ENCODE results near the gene NPAS3.

NPAS3 gene

GRCh38 chr14:33675415-33676130 lies 736.9 kb downstream of the NPAS3 start:
- H3K4me3 ChIP-seq (ENCODE audit: low read depth, low read length) = no peak overlapping the region
- TF ChIP-seq, protein P1, sequence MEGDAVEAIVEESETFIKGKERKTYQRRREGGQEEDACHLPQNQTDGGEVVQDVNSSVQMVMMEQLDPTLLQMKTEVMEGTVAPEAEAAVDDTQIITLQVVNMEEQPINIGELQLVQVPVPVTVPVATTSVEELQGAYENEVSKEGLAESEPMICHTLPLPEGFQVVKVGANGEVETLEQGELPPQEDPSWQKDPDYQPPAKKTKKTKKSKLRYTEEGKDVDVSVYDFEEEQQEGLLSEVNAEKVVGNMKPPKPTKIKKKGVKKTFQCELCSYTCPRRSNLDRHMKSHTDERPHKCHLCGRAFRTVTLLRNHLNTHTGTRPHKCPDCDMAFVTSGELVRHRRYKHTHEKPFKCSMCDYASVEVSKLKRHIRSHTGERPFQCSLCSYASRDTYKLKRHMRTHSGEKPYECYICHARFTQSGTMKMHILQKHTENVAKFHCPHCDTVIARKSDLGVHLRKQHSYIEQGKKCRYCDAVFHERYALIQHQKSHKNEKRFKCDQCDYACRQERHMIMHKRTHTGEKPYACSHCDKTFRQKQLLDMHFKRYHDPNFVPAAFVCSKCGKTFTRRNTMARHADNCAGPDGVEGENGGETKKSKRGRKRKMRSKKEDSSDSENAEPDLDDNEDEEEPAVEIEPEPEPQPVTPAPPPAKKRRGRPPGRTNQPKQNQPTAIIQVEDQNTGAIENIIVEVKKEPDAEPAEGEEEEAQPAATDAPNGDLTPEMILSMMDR (IDR thresholded peaks at IDR 0.05; ENCODE audit: low read depth, low read length) = no peak

DNA sequence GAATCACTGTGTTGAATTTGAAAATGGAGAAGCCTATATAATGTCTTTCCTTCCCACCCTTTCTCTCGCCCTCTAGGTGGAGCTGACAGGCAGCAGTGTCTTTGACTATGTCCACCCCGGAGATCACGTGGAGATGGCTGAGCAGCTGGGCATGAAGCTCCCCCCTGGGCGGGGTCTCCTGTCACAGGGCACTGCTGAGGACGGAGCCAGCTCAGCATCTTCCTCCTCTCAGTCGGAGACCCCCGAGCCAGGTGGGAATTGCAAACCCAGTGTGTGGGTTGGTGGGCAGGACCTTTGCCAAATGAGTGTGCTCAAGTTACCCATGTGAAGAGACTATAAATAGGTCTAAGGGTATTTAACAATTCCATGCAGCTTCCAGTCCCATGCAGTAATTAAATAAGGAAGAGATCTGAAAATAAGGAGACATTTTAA lies 737.5 kb downstream of the NPAS3 start:
- TF ChIP-seq, protein P1 (IDR thresholded peaks at IDR 0.05; ENCODE audit: low read depth, low read length) = no peak
- H3K4me3 ChIP-seq (ENCODE audit: low read depth, low read length) = no peak overlapping the region

DNA sequence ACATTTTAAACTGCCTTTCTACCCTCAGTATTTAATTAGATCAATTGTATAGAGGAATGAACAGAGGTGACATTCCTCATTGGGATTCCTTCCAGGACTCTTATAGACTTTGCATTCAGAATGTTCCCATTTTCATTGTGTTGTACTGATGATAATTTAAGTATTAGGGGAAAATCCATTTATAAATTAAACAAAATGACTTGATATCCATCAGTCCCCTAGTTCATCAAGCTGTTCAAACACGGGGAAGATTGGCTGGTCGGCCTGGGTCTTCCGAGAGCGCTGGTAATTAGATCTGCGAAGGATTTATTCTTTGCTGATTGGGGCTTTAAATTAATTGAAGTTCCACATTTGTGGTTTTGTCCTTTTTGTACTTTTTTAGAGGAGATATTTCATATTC lies 738.2 kb downstream of the NPAS3 start:
- H3K4me3 ChIP-seq (ENCODE audit: low read depth, low read length) = no peak overlapping the region
- TF ChIP-seq, protein P1 (IDR thresholded peaks at IDR 0.05; ENCODE audit: low read depth, low read length) = no peak

DNA sequence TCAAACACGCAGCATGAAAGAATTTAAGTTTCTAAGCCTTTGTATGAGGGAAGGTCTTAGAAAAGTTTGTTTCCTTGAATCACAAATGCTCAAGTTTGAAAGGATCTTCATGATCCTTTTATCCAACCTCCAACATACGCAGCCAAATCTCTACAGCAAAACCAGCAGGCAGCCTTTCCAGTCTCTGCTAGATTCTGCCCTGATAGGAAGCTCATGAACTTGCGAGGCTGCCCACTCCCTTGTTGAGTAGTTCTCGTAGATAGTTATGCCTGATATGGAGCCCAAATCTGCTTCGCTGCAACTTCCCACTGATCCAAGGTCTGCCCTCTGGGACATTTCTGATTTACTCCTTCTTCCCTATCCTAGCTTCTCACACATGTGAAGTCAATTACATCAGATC lies 739.3 kb downstream of the NPAS3 start:
- TF ChIP-seq, protein P1 (IDR thresholded peaks at IDR 0.05; ENCODE audit: low read depth, low read length) = no peak
- H3K4me3 ChIP-seq (ENCODE audit: low read depth, low read length) = no peak overlapping the region

DNA sequence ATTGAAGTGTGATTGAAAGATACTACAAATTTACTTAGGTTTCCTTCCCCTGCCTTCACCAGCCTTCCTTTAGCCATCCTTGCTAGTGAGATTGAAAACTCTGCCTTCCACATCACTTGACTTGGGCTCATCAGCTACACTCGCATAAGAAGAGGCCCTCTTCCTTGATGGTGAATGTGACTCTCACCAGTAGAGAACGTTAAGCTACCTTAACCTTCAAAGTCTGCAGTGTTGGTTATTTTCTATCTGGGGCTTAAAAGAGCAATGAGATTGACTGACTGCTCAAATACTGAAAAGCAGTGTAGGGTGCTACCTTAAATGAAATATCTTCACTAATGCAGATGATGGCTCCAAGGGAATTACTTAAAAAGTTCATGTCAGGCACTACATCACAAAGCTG lies 740.3 kb downstream of the NPAS3 start:
- H3K4me3 ChIP-seq (ENCODE audit: low read depth, low read length) = no peak overlapping the region
- TF ChIP-seq, protein P1 (IDR thresholded peaks at IDR 0.05; ENCODE audit: low read depth, low read length) = no peak

DNA sequence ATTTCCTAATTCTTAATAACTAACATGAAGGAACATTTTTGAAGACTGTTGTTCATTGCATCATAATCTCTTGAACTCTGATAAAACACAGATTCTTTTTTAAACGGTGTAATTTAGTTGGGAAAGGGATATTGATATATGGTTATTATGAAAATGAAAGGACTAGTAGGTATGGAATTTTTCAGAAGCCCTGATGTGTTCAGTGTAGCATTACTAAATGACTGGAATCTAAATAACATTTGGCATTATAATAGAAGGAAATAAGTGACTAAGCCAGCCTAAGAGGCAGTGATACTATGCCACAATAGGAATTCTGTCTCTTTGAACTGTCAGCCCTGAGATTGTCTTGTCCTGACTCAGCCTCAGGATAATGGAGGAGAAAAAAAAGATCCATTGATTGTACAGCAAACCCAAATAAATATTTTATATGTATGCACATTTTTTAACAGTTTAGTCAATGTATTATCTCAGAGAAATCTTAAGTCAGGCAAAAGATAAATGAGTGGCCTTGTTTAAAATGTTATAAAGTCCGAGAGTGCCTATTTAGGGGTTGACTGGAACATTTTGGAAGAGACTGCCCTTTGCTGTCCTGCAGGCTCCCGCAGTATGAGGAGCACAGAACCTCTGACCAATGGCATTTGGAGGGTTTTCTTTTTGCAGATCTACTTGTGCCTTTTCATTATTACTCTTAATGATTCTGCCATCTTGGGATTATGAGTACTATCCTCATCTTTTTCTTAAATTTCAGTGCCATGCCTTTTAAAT lies 741.0 kb downstream of the NPAS3 start:
- no peak overlapping the region for H3K4me3 ChIP-seq (ENCODE audit: low read depth, low read length)
- TF ChIP-seq, protein P1 (IDR thresholded peaks at IDR 0.05; ENCODE audit: low read depth, low read length) = no peak

DNA sequence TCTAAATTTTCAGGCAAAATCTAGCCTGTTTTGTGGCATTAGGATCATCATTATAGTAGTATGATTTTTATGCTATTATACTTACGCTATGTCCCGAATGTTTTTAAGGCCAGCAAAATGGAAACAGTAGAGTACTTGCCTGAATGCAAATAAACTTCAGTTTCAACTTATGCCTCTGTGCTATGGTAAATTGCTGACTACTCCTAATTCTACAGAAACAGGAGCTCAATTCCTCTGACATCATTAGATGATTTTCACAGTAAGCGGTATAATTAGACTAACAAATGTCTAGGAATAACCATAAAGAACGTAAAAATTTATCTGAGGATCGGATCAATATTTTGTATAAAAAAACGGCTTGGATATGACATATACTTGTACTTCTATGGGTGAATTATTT lies 742.2 kb downstream of the NPAS3 start:
- TF ChIP-seq, protein P1 (IDR thresholded peaks at IDR 0.05; ENCODE audit: low read depth, low read length) = no peak
- H3K4me3 ChIP-seq (ENCODE audit: low read depth, low read length) = no peak overlapping the region

All from WI38 (cell line).